ENCODE data around the gene PARD6G.
"Not testable (repeated sequence)": the region's sequence is repeated elsewhere in the genome, so short reads cannot be mapped to it uniquely, and the experiment has no call there.

Gene PARD6G

DNA sequence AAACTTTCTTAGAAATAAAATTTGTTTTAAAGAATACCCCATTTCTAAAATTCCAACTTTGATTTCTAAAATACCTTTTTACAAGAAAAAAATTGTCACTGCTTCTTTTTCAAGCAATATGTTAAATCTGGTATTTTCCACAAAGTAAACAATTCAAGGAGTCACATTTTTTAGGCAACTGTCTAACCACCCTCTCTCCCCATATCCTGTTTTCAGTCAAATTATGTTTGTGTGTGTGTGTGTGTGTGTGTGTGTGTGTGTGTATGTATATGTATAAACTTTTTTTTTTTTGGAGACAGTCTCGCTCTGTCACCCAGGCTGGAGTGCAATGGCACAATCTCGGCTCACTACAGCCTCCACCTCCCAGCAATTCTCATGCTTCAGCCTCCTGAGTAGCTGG is 79.0 kb downstream of the PARD6G start:
- FAIRE-seq: no peak

DNA sequence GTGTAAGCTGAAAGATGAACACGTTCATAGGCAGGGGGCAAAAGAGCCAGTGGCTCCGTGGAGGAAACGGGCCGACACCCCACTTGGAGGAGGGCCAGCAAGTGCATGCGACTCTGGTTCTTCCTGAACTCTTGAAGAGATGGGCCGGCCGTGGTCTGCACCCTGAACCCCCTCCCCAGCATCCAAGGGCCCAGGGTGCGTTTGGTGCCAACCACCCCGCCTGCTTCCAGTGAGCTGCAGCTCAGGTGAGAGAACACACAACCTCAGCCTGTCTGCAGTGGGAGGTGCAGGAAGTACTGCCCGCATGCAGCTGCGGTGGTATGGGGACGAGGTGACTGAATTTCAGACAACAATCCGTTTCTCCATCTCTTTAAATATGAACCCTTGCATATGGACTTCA is 79.4 kb downstream of the PARD6G start:
- FAIRE-seq: no peak

DNA sequence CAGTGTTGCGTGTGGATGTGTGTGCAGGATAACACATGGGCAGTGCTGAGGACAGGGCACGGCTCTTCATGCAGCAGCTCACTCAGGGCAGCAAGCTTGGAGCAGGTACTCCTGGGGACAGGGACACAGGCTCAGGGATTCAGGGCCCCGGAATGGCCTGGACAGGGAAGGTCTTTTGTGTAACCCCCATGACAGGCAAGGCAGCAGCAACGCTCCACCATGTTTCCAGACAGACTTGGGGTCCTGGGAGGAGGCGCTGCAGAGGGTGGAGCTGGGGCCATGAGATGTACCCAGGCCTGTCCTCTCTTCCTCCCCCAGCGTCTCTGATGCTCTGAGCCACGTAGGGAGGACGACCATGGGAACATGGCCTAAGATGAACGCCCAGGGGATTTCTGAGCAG is 80.0 kb downstream of the PARD6G start:
- no peak for FAIRE-seq

DNA sequence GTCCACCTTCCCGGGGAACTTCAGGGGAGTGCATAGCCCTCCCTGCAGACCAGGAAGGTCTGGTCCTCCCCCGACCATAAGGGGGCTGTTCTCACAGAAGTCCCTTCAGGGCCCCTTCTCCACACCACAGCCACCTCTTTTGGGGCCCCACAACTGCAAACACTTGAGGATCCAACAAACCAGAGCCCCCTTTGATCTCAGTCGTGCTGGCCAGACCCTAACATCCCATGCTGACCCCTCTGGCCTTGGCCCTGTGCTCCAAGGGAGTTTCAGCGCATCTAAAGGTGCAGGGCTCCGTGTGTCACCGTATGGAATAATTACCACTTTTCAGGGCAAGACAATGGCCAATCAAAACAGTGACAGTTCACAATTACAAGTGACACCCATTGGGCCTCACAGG is 80.6 kb downstream of the PARD6G start:
- no peak for FAIRE-seq

DNA sequence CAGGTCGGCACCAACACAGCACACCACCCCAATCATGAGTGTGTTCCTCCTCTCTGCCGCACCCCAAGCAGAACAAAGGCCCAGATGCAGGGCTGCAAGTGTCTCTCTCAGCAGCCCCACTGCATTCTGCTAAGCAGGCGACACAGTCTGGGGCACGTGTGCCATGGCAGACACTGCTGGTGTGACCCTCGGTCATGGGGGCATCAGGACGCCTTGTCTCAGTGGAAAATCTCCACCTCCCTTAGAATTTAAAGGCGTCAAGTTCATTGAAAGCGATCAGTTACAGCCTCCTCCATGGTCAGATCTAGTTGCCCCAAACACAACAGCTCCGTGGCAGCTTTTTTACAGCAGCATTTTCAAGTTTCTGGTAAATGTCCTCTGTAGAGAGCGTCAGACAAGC is 81.1 kb downstream of the PARD6G start:
- FAIRE-seq: no peak

DNA sequence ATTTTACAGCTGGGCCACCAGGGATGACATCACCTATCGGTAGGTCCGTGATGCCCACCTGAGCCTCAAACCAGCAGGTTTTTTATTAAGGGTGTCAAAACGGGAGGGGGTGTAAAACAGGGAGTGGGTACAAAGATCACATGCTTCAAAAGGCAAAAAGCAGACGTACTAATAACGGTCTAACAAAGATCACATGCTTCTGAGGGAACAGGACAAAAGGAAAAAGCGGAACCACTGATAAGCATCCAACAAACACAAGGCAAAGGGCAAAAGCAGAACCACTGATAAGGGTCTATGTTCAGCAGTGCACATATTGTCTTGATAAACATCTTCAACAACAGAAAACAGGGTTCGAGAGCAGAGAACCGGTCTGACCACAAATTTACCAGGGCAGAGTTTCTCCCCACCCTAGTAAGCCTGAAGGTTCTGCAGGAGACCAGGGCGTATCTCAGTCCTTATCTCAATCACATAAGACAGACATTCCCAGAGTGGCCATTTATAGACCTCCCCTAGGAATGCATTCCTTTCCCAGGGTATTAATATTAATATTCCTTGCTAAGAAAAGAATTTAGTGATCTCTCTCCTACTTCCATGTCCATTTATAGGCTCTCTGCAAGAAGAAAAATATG is 82.5 kb downstream of the PARD6G start:
- not testable (repeated sequence) for FAIRE-seq

DNA sequence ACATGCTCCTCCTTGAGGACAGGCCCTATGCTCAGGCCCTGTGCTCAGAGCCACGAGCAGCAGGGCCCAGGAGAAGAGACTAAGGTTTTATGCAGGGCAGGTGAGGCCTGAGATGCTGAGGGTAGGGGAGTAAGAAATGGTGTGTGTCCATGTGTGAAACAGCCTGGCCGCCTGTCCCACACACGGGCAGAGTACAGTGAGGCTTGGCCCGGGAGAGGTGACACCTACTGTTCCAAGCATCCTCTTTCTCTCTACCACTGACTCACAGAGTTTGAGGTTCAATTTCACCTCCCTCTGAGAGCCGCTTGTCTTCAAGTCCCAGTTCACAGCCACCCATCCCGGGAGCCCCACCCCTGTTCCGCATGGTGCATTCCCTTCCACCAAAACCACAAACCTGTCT is 84.1 kb downstream of the PARD6G start:
- FAIRE-seq: no peak

DNA sequence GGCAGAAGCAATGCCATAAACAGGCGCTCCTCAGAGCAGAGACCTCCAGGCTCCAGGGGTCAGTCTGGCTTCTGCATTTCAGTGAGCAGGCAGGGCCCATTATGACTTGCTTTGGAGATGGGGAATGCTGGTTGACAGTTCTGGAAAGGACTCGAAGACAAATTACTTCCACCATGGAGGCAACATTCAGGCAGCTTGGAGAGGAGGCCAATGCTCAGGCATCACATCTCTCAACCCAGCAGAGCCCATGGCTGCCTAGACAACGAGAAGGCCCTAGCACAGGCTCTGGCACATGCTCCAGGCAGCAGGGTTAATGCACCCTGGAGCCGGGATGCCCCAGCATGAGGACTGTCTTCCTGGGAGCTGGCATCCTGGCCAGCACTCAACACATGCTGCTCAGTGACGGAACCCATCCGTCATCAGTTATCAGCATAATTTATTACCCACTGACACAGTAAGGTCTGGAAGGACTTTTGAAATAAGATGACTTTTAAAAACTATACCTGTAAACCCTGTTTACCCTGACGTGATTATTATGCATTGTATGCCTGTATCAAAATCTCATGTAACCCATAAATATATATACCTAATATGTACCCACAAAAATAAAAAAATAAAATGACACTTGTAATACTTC is 85.4 kb downstream of the PARD6G start:
- no peak for FAIRE-seq

DNA sequence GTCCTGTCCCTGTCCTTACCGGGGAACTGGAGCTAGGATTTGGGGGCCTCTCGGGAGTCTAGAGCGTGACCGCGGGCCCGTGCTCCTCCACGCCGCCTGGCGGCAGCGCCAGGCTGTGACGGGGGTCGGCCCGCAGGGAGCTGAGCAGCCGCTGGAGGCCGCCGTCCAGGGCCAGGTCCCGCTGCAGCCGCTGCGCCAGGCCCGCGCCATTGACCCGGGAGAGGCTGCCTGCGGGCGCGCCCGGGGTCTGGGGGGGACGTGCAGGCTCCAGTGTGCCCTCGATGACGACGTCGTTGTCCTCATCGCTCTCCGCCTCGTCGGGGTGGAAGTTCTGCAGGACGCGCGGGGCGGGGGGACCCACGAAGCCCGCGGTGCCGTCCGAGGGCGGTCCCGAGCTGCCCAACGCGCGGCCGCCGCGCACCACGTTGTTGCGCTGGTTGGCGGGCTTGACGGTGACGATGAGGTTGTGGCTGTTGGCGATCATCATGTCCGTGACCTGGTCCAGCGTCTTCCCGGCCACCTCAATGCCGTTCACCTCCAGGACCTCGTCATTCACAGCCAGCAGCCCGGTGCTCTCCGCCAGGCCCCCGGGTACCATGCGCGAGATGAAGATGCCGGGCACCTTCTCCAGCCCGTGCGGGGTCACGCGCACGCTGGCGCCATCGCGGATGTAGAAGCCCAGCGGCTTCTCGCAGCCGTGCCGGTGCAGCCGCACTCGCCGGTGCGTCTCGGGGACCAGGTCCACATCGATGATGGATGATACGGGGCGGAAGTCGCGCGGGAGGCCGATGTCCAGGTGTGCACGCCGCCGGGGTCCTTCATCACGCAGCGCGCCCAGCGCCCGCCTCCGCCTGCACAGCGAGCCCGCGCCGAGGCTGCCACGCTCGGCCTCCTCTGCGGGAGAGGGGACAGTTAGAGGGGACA is 87.3 kb downstream of the PARD6G start:
- FAIRE-seq: no peak

DNA sequence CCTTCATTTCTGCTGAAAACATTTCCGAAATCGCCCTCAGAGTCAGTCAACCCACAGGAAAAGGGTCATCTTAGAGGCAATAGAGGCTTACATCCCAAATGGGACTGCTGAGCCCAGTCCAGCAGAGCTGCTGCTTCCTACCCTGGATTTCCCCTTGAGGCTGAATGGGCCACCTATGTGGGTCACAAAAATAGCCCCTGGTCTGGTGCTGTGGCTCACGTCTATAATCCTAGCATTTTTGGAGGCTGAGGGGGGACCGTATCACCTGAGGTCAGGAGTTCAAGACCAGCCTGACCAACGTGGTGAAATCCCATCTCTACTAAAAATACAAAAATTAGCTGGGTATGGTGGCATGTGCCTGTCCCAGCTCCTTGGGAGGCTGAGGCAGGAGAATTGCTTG is 88.9 kb downstream of the PARD6G start:
- FAIRE-seq: no peak

DNA sequence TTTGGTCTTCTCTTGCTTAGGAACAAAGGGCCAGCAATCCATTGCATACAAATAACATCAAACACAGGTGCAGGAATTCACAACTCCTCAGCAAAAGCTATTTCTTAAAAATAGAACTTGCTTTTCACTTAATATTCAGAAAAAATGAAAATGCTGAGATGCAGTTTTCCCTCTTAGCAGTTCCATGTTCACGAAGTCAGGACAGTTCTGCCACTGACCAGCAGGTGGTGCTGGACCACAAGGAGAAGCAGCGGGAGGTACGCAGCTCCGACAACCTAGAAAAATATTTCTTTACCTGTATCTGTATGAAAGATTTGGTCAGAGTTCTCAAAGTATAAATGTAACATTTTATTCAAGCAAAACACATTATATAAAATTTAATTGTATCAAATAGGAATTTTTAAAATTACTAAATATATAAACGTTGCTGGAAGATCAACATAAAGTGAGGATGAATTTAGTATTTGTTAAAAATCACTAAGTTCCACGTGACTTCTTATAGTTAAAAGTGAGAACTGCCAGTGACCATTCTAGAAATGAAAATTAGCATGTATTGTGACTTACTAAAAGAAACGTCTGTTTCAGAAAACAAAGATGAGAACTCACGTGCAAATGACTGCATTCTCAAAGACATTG is 89.5 kb downstream of the PARD6G start:
- no peak for FAIRE-seq

DNA sequence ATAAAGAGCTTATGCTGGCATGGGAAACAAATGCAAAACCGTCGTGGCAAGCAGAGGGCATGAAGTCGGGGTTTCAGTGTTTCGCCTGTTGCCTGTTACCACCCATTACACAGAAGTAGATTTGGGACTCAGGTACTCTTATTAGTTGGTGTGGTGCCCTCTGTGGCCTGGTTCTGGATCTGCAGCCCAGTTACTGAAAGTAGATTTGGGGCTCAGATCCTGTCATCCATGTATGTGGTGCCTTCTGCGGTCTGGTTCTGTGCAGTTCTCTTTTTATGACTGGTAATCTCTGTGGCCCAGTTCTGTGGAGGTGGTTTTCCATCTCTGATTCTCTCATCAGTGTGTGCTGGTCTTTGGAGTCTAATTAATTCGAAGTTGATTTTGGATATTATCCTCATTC is 93.0 kb downstream of the PARD6G start:
- FAIRE-seq: no peak

DNA sequence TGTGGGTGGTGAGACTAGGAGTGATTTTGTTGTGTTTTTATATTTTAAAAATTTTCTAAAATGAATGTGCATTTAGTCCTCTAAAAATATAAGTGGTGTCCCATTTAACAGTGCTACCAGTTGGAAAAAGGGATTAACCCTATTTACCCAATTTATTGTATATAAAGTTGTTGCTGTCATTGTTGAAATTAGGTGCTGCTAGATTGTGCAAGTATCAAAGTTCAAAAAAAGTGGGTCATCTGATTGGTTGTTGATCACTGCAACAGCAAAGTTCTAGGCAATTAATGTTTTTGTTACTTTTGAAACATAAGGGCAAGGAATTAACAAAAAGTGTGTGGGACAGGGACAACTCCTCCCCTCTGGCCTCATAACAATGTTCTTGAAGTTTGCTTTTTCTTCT is 97.6 kb downstream of the PARD6G start:
- no peak for FAIRE-seq

DNA sequence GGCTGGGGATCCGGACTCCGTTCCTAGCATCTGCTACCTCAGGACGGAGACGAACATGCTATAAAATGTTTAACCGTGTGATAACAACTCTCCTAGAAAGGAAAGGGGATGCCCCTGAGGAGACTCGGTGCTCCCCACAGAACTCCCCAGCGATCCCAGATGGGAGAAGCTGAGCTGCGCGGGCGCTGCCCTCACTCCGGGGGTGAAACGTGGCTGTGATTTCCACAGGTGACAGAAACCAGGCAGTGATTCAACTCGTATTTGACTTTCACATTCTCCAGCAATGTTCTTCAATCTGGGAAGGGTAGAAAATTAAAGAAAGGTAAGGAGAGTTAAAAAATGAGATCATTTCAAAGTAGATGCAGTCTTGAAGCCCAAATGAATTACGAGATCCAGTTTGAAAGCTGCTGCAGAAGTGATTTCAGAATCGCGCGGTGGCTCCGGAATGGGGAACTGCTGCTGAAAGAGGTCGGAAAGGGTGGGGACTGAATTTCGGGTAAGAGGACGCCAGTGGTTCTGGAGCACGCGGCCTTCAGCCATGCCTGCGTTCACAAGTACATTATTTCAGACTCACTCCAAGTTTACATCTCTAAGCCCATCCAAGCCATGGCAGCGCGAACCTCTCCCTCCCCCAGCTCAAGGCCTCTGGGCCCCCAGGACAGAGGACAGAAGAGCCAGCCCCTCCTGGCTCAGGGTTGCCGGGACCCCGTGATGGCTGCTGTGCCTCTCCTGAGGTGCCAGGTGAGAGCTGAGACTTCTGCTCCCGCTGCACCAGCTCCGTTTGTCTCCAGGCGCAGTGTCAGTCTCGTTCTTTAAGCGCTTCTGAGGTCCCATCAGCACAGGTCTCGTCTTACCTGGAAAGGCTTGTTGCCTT is 98.8 kb downstream of the PARD6G start:
- FAIRE-seq: no peak

DNA sequence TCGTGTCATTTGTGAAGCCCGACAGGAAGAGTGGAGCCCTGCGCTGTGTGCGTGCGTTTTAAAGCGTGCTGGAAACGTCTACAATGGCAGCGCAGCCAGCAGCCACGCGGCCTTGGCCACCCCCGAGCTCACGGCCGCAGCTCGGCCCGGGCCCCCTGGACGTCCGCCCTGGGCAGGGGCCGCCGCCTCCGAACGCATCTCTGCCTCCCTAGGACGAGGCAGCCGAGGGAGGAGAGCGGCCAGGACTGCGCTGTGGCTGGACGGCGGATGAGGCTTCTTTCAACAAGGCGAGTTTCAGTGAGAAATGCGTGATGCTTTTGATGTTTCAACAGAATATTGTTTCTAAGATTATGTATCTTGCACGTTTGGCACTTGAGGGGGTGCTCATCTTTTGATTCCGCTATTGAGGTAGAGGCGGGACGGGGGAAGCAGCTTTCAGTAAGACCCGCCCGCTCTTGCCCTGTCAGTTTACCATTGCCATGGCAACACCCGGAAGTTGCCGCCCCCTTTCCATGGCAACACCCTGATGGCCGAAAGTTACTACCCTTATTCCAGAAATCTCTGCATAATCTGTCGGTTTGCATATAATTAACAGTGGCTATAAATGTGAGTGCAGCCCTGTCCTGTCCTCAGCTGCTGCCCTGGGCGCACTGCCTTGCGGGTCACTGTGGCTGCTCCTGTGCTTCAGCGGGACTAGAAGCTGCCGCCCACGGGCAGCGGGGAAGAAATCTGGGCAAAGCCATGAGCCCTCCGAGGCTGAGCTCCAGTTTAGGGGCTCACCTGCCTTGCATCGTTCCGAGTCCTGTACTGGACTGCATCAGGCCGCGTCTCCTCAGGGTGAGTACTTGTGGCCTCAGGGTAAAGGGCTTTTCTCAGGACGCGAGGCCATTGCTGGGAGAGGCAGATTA is 99.6 kb downstream of the PARD6G start:
- no peak for FAIRE-seq

DNA sequence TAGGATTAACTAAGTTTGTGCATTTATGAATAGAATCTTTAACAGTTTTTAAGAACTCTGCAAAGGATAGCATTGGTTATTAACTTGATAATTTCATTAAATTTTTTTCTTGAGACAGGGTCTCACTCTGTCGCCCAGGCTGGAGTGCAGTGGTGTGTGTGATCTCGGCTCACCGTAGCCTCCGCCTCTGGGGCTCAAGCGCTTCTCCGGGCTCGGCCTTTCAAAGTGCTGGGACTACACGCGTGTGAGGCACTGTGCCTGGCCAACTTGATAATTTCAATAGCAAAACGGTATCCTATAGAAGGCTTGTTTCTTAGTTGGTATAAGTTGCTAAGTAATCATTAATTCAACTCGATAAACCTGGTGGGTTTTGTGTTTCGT is 100.3 kb downstream of the PARD6G start:
- no peak for FAIRE-seq

DNA sequence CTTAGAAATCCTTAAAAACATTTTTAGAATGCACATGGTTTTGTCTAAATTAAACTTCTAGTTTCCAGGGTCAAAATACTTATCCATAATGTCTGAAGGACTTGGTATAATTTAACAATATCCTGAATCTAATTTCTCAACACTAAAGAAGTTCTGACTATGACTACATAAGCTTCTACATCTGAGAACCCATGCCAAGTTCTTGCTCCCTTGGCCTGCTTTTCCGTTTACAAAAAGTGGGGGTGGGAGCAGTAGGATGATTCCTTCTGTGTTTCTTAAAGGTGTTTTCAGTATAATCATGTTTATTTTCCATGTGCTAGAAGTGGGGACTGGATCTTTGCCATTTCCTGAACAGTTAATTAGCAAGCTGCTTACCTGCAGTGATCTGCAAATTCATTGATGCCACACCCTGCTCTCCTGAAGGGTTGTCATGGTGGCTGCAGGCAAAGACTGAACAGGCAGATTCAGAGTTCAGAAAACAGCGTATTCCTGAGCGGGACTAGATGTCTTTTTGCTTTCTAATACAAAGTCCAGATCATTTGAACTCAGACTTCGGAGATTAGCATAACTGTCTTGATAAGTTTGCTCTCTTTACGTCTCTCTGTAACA is 102.0 kb downstream of the PARD6G start:
- FAIRE-seq: peak; percentile 78

DNA sequence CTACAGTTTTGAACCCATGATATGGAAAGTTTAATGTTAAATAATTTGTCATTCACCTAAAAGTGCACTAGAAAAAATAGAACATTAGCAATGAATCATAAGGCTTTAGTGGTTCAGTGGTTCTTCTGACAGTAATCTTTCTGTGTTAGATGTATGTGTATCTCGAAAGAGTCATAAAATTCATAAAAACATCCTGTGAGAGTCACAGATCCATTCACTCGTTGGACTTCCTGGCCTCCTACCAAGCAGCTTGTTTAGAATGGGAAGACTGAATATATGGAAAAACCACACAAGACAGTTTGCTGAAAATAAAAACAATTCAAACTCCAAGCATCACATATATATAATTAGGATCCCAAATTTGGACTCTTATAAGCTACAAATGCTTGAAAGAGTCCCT is 103.4 kb downstream of the PARD6G start:
- no peak for FAIRE-seq

DNA sequence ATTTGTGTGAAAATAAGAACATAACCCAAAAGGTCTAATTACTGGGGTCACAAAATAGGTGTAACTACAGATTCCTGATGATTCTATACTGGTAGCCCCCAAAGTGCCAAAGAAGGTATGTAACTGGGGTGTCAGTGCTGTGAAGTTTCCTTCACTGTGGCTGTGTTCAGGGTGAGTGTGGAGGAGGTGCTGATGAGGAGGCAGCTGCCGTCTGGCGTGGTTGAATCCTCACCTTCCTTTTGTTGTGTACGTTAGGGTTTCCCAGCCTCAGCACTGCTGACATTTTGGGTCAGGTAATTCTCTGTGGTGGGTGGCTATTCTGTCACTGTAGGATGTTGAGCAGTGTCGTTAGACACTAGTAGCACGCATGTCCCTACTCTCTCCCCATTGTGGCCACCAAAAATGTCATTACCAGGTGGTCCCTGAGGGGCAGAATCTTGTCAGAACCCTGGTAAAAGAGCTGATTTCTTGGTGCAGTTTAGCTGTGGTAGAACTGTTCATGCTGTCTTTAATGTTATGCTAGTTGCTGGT is 106.8 kb downstream of the PARD6G start:
- FAIRE-seq: no peak

DNA sequence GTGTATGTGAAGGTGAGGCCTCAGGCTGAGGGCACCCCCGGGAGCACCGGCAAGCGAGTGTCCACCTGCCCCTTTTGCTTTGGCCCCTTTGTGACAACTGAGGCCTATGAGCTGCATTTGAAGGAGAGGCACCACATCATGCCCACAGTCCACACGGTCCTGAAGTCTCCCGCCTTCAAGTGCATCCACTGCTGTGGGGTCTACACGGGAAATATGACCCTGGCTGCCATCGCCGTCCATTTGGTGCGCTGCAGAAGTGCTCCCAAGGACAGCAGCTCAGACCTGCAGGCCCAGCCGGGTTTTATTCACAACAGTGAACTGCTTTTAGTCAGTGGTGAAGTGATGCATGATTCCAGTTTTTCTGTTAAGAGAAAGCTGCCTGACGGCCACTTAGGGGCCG is 109.3 kb downstream of the PARD6G start:
- no peak for FAIRE-seq

DNA sequence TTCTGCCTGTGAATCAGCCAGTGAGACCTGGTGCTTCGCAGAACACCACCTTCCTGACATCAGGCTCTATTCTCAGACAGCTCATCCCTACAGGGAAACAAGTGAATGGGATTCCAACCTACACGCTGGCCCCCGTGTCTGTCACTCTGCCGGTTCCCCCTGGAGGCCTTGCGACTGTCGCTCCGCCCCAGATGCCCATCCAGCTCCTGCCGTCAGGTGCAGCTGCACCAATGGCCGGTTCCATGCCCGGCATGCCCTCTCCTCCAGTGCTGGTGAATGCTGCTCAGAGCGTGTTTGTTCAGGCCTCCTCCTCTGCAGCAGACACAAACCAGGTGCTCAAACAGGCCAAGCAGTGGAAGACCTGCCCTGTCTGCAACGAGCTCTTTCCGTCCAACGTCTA is 110.2 kb downstream of the PARD6G start:
- no peak for FAIRE-seq
